T-cell (primary cell): ENCODE results near the gene ZNF394. TPM values are rescaled to one million over a fixed set of nuclear protein-coding genes. Genes with fewer than 3 reads are reported as not detected.
"Not testable (repeated sequence)": the region's sequence is repeated elsewhere in the genome, so short reads cannot be mapped to it uniquely, and the experiment has no call there.

Experiments
- ATAC-seq, 4 experiments: fragments of 200-7000 bp in 3 of 4; fragments of 150-1000 bp in 1 of 4; cut with Tn5 transposase; replicated peaks in 1 of 4; 1 replicate in 3 of 4; 2 replicates in 1 of 4; pipeline ENCODE4 v1.10.0; 2021; ENCODE audit warnings: moderate library complexity in 3 of 4, mild to moderate bottlenecking in 2 of 4, moderate number of reproducible peaks in 1 of 4
- CTCF ChIA-PET, 2 donors: fragments of 300-600 bp; sonication (Branson Sonifier 250); formaldehyde crosslinking; loops; one replicate each; lab custom pipeline; 2022; ENCODE audit warnings: antibody characterized with exemption in 2 of 2; lab: Charles Lee
- POLR2A ChIA-PET, 2 donors: fragments of 300-600 bp; sonication (Branson Sonifier 250); formaldehyde crosslinking; loops; one replicate each; lab custom pipeline; 2022; ENCODE audit warnings: antibody characterized with exemption in 2 of 2; lab: Charles Lee
- DNase-seq, 35 experiments: peaks; one replicate each; pipeline versions ENCODE4 v3.0.0 to v3.0.0-alpha.2; 2013 to 2023
- H3K27ac ChIP-seq: one replicate; pipeline ENCODE4 v1.5.1; 2013; ENCODE audit warnings: low read length
- H3K27me3 ChIP-seq, 2 experiments: replicated peaks in 1 of 2; 1 replicate in 1 of 2; 2 replicates in 1 of 2; pipeline versions ENCODE4 v1.6.1 to v1.7.0; 2013; ENCODE audit warnings: low read length in 1 of 2, mixed read lengths in 1 of 2; ENCODE audit not compliant: control insufficient read depth in 2 of 2, insufficient read depth in 2 of 2; ENCODE audit errors: extremely low read depth in 1 of 2
- H3K36me3 ChIP-seq, 2 donors: 1 replicate in 1 of 2; 2 replicates in 1 of 2; pipeline versions ENCODE4 v1.6.1 to v1.7.0; 2013; ENCODE audit warnings: low read length in 1 of 2; ENCODE audit not compliant: control insufficient read depth in 2 of 2, insufficient read depth in 1 of 2; ENCODE audit errors: extremely low read depth in 1 of 2
- H3K4me1 ChIP-seq, 2 experiments: 1 replicate in 1 of 2; 2 replicates in 1 of 2; pipeline versions ENCODE4 v1.6.1 to v1.7.0; 2013; ENCODE audit warnings: low read length in 2 of 2, mixed read lengths in 1 of 2; ENCODE audit not compliant: insufficient read depth in 2 of 2, control insufficient read depth in 1 of 2; ENCODE audit errors: extremely low read depth in 1 of 2
- H3K4me3 ChIP-seq, 2 donors: 1 replicate in 1 of 2; 2 replicates in 1 of 2; pipeline versions ENCODE4 v1.5.1 to v1.7.0; 2013; ENCODE audit warnings: mild to moderate bottlenecking in 2 of 2, low read length in 1 of 2, moderate library complexity in 1 of 2; ENCODE audit not compliant: control insufficient read depth in 1 of 2; ENCODE audit errors: extremely low read depth in 1 of 2
- H3K9me3 ChIP-seq: 2 replicates; pipeline ENCODE4 v1.7.0; 2013
- H3K27ac Mint-ChIP-seq, 2 donors: one replicate each; pipeline ENCODE4 v1.8.0; 2020 to 2021; ENCODE audit warnings: mild to moderate bottlenecking in 2 of 2, mixed read lengths in 2 of 2
- H3K27me3 Mint-ChIP-seq, 2 donors: one replicate each; pipeline ENCODE4 v1.8.0; 2021 to 2022; ENCODE audit warnings: mixed read lengths in 2 of 2
- H3K36me3 Mint-ChIP-seq: one replicate; pipeline ENCODE4 v1.8.0; 2021; ENCODE audit warnings: mixed read lengths
- H3K4me1 Mint-ChIP-seq, 3 donors: one replicate each; pipeline ENCODE4 v1.8.0; 2020 to 2022; ENCODE audit warnings: mixed read lengths in 3 of 3, mild to moderate bottlenecking in 1 of 3
- H3K4me3 Mint-ChIP-seq, 3 donors: one replicate each; pipeline ENCODE4 v1.8.0; 2020 to 2022; ENCODE audit warnings: mild to moderate bottlenecking in 3 of 3, mixed read lengths in 3 of 3, moderate library complexity in 3 of 3
- H3K9me3 Mint-ChIP-seq, 3 donors: one replicate each; pipeline ENCODE4 v1.8.0; 2020 to 2022; ENCODE audit warnings: mixed read lengths in 3 of 3
- WGBS: methylation state at CpG from one replicate; pipeline ENCODE4 v1.1.5; 2013; ENCODE audit warnings: missing lambda C conversion rate; ENCODE audit not compliant: insufficient coverage; 5-methylcytosine and 5-hydroxymethylcytosine counted together
- total RNA-seq, 35 experiments: library from RNA in 6 of 35; stranded (reverse) in 6 of 35; fragments of 120-200 nt in 1 of 35; gene quantifications; one replicate each; pipeline versions ENCODE4 v1.2.1 to v1.2.4 and lab custom pipeline; 2013 to 2026

ZNF394 gene
- total RNA-seq (100 to 1,000 TPM in 3 of 5 donors, 10 to 100 TPM in 2; 88.4 to 188 (median 104) TPM), total RNA-seq (lab: John Stamatoyannopoulos, UW) (39.8 to 253 (median 112) reads per million in 29 experiments)
- total RNA-seq (2013): 95.6 TPM

GRCh38 chr7:99499721-99500636, at the start of gene ZNF394:
Gene ZNF394 (minus strand): TSS chr7:99500281. CDS start chr7:99500093, 188 bp downstream.
- POLR2A ChIA-PET: interaction anchor here (0.5 to 1.2 kb wide), 8 partner anchors 12 to 602 kb away, joined by 3 to 6 read pairs (median 3); partner anchors contain the start of gene ZNF655 (in 1 of the 2)
- Mint-ChIP-seq H3K4me1 (peaks cover 28 to 37% (median 29%) of the 10 kb centered on the region in 3 donors), H3K9me3 (no peaks in the 10 kb centered on the region), H3K4me3 (peak within 1 kb of the TSS; percentile 95 to 100 (median 97)), H3K27me3 (no peaks in the 10 kb centered on the region), H3K36me3 (peaks cover 21% of the 10 kb centered on the region), H3K27ac (peak within 1 kb of the TSS; percentile 97 to 99)
- Histone ChIP-seq H3K9me3 (no peaks in the 10 kb centered on the region), H3K4me3 (peak within 1 kb of the TSS; percentile 87 to 99), H3K4me1 (peaks cover 12 to 45% of the 10 kb centered on the region in 2 experiments), H3K27me3 (no peaks in the 10 kb centered on the region), H3K27ac (peak within 1 kb of the TSS; percentile 94), H3K36me3 (peaks cover 0 to 20% of the 10 kb centered on the region in 2 donors)
- CTCF ChIA-PET: interaction anchor here in 1 of 2 donors (0.8 kb wide), 1 partner anchor 117 kb away, joined by 3 read pairs; the partner anchor contains the start of gene ZSCAN25
- 1% methylated on average over 64 of the region's 68 CpGs for WGBS
- DNase-seq: peak; percentile 80 to 96 (median 89)
- ATAC-seq: peak; percentile 43 to 49 (median 45)

- POLR2A ChIA-PET: interaction anchor here in 1 of 2 donors (0.6 kb wide), 2 partner anchors 45 to 78 kb away, joined by 3 to 16 read pairs; no protein-coding TSS in a partner anchor
- H3K4me3 Mint-ChIP-seq, H3K27me3 Mint-ChIP-seq, H3K9me3 ChIP-seq, H3K27me3 ChIP-seq, H3K9me3 Mint-ChIP-seq, H3K4me3 ChIP-seq, H3K27ac ChIP-seq, DNase-seq, CTCF ChIA-PET, H3K36me3 ChIP-seq, H3K27ac Mint-ChIP-seq, ATAC-seq: not testable (repeated sequence)
- peaks cover 7 to 14% of the 10 kb centered on the region in 2 experiments for H3K4me1 ChIP-seq
- no CpG with 5 or more reads among the region's 2 CpGs for WGBS
- peaks cover 18% of the 10 kb centered on the region for H3K36me3 Mint-ChIP-seq
- H3K4me1 Mint-ChIP-seq: peaks cover 29 to 34% (median 32%) of the 10 kb centered on the region in 3 donors
Observed at GRCh38 chr7:99549545-99549944, 49.5 kb upstream of the ZNF394 start.

- POLR2A ChIA-PET, CTCF ChIA-PET: not testable (repeated sequence)
- 100% methylated on average over 1 of the region's 5 CpGs for WGBS
Observed at GRCh38 chr7:99545308-99545707, 45.2 kb upstream of the ZNF394 start.

GRCh38 chr7:99543916-99544315, 43.8 kb upstream of the ZNF394 start:
- CTCF ChIA-PET: no interaction called here
- no peak overlapping the region for H3K4me3 Mint-ChIP-seq
- Histone ChIP-seq H3K4me1 (no peaks in the 10 kb centered on the region), H3K27ac (no peak overlapping the region), H3K4me3 (no peak overlapping the region), H3K27me3 (no peaks in the 10 kb centered on the region), H3K9me3 (no peaks in the 10 kb centered on the region), H3K36me3 (peaks cover 2 to 8% of the 10 kb centered on the region in 2 donors)
- POLR2A ChIA-PET: interaction anchor here in 1 of 2 donors (0.7 kb wide), 1 partner anchor 1569 kb away, joined by 3 read pairs; no protein-coding TSS in a partner anchor
- 88% methylated on average over 4 of the region's 6 CpGs for WGBS
- H3K27me3 Mint-ChIP-seq: no peaks in the 10 kb centered on the region
- DNase-seq (no peak), ATAC-seq (no peak)
- H3K36me3 Mint-ChIP-seq: peaks cover 12% of the 10 kb centered on the region
- no peak overlapping the region for H3K27ac Mint-ChIP-seq
- H3K9me3 Mint-ChIP-seq: peaks cover 7 to 18% (median 15%) of the 10 kb centered on the region in 3 donors
- H3K4me1 Mint-ChIP-seq: no peaks in the 10 kb centered on the region

More at GRCh38 chr7:99545308-99545707, 45.2 kb upstream of the ZNF394 start:
- not testable (repeated sequence) for H3K4me1 Mint-ChIP-seq, H3K27me3 ChIP-seq, H3K4me3 ChIP-seq, ATAC-seq, H3K36me3 ChIP-seq, DNase-seq, H3K27ac ChIP-seq, H3K9me3 ChIP-seq, H3K27me3 Mint-ChIP-seq, H3K4me1 ChIP-seq, H3K27ac Mint-ChIP-seq, H3K4me3 Mint-ChIP-seq
- Mint-ChIP-seq H3K36me3 (peaks cover 17% of the 10 kb centered on the region), H3K9me3 (peaks cover 7 to 17% (median 14%) of the 10 kb centered on the region in 3 donors)

GRCh38 chr7:99543081-99543671, 43.1 kb upstream of the ZNF394 start:
- H3K27ac Mint-ChIP-seq: no peak overlapping the region
- POLR2A ChIA-PET: no interaction called here

DNA sequence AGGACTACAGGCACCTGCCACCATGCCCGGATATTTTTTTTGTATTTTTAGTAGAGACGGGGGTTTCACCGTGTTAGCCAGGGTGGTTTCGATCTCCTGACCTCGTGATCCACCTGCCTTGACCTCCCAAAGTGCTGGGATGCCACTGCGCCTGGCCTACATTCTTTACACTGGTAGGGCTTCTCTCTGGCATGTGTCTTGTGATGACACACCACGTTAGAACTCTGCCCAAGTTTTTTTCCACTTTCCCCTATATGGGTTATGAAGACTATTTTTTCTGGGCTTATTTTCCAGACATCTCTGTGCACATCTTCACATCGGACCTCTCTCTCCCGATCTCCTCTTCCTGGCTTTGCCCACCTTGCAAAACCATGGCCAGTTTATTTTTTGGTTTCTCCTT, 41.1 kb upstream of the ZNF394 start:
- 100% methylated on average over 4 of the region's 9 CpGs for WGBS
- ChIA-PET POLR2A (no interaction called here), CTCF (interaction anchor here in 1 of 2 donors (0.7 kb wide), 1 partner anchor 73 kb away, joined by 3 read pairs; no protein-coding TSS in a partner anchor)
- Mint-ChIP-seq H3K27ac (no peak overlapping the region), H3K4me3 (no peak overlapping the region), H3K36me3 (no peaks in the 10 kb centered on the region), H3K4me1 (no peaks in the 10 kb centered on the region), H3K9me3 (peaks cover 10 to 22% (median 18%) of the 10 kb centered on the region in 3 donors), H3K27me3 (no peaks in the 10 kb centered on the region)
- no peak for ATAC-seq
- Histone ChIP-seq H3K36me3 (peaks cover 0 to 2% of the 10 kb centered on the region in 2 donors), H3K4me1 (no peaks in the 10 kb centered on the region), H3K9me3 (no peaks in the 10 kb centered on the region), H3K4me3 (no peak overlapping the region), H3K27ac (no peak overlapping the region), H3K27me3 (no peaks in the 10 kb centered on the region)
- DNase-seq: no peak

More at GRCh38 chr7:99543081-99543671, 43.1 kb upstream of the ZNF394 start:
- ATAC-seq (no peak), DNase-seq (no peak)
- H3K27me3 Mint-ChIP-seq: no peaks in the 10 kb centered on the region
- no peak overlapping the region for H3K4me3 ChIP-seq
- H3K27ac ChIP-seq: no peak overlapping the region
- 96% methylated on average over 34 of the region's 34 CpGs for WGBS
- peaks cover 2 to 6% of the 10 kb centered on the region in 2 donors for H3K36me3 ChIP-seq
- CTCF ChIA-PET: no interaction called here
- H3K4me1 Mint-ChIP-seq: no peaks in the 10 kb centered on the region
- peaks cover 10 to 18% (median 18%) of the 10 kb centered on the region in 3 donors for H3K9me3 Mint-ChIP-seq
- no peaks in the 10 kb centered on the region for H3K27me3 ChIP-seq
- no peaks in the 10 kb centered on the region for H3K9me3 ChIP-seq
- H3K4me1 ChIP-seq: no peaks in the 10 kb centered on the region
- H3K36me3 Mint-ChIP-seq: peaks cover 8% of the 10 kb centered on the region
- H3K4me3 Mint-ChIP-seq: no peak overlapping the region
